ENCODE results near the gene STK32A.
"Not testable (repeated sequence)": the region's sequence is repeated elsewhere in the genome, so short reads cannot be mapped to it uniquely, and the experiment has no call there.

STK32A gene

GRCh38 chr5:147361441-147362175 is 126.8 kb downstream of the STK32A start:
- no peak overlapping the region for H3K4me3 ChIP-seq (ENCODE audit: low read length)
- no peaks in the 10 kb centered on the region for H3K36me3 ChIP-seq (ENCODE audit: control insufficient read depth, insufficient read depth, low read length)
- H3K4me1 ChIP-seq (ENCODE audit: control insufficient read depth, insufficient read depth, low read length): no peaks in the 10 kb centered on the region
- H3K27ac ChIP-seq (ENCODE audit: low read depth, low read length): no peak overlapping the region
- H3K9ac ChIP-seq (ENCODE audit: low read length): no peak overlapping the region
- H3K27me3 ChIP-seq (ENCODE audit: control insufficient read depth, insufficient read depth, low read length): no peaks in the 10 kb centered on the region

- H3K4me1 ChIP-seq (ENCODE audit: control insufficient read depth, insufficient read depth, low read length); H3K9ac ChIP-seq (ENCODE audit: low read length); H3K27ac ChIP-seq (ENCODE audit: low read depth, low read length); H3K27me3 ChIP-seq (ENCODE audit: control insufficient read depth, insufficient read depth, low read length); H3K36me3 ChIP-seq (ENCODE audit: control insufficient read depth, insufficient read depth, low read length); H3K4me3 ChIP-seq (ENCODE audit: low read length): not testable (repeated sequence)
These were observed 132.6 kb downstream of the STK32A start for GRCh38 chr5:147367381-147367780.

GRCh38 chr5:147369742-147370374 is 135.0 kb downstream of the STK32A start:
- no peaks in the 10 kb centered on the region for H3K27me3 ChIP-seq (ENCODE audit: control insufficient read depth, insufficient read depth, low read length)
- H3K4me3 ChIP-seq (ENCODE audit: low read length): no peak overlapping the region
- no peaks in the 10 kb centered on the region for H3K4me1 ChIP-seq (ENCODE audit: control insufficient read depth, insufficient read depth, low read length)
- no peaks in the 10 kb centered on the region for H3K36me3 ChIP-seq (ENCODE audit: control insufficient read depth, insufficient read depth, low read length)
- no peak overlapping the region for H3K9ac ChIP-seq (ENCODE audit: low read length)
- H3K27ac ChIP-seq (ENCODE audit: low read depth, low read length): no peak overlapping the region

- no peak overlapping the region for H3K27ac ChIP-seq (ENCODE audit: low read depth, low read length)
- H3K36me3 ChIP-seq (ENCODE audit: control insufficient read depth, insufficient read depth, low read length): no peaks in the 10 kb centered on the region
- H3K4me3 ChIP-seq (ENCODE audit: low read length): no peak overlapping the region
- H3K4me1 ChIP-seq (ENCODE audit: control insufficient read depth, insufficient read depth, low read length): no peaks in the 10 kb centered on the region
- no peaks in the 10 kb centered on the region for H3K27me3 ChIP-seq (ENCODE audit: control insufficient read depth, insufficient read depth, low read length)
- H3K9ac ChIP-seq (ENCODE audit: low read length): no peak overlapping the region
These were observed 136.5 kb downstream of the STK32A start for GRCh38 chr5:147371290-147371689.

- H3K4me1 ChIP-seq (ENCODE audit: control insufficient read depth, insufficient read depth, low read length): no peaks in the 10 kb centered on the region
- H3K9ac ChIP-seq (ENCODE audit: low read length): no peak overlapping the region
- no peaks in the 10 kb centered on the region for H3K27me3 ChIP-seq (ENCODE audit: control insufficient read depth, insufficient read depth, low read length)
- H3K4me3 ChIP-seq (ENCODE audit: low read length): no peak overlapping the region
- no peak overlapping the region for H3K27ac ChIP-seq (ENCODE audit: low read depth, low read length)
- H3K36me3 ChIP-seq (ENCODE audit: control insufficient read depth, insufficient read depth, low read length): no peaks in the 10 kb centered on the region
These were observed 137.4 kb downstream of the STK32A start for GRCh38 chr5:147372191-147372590.

GRCh38 chr5:147373328-147373727 is 138.5 kb downstream of the STK32A start:
- no peak overlapping the region for H3K27ac ChIP-seq (ENCODE audit: low read depth, low read length)
- H3K4me1 ChIP-seq (ENCODE audit: control insufficient read depth, insufficient read depth, low read length): no peaks in the 10 kb centered on the region
- H3K36me3 ChIP-seq (ENCODE audit: control insufficient read depth, insufficient read depth, low read length): no peaks in the 10 kb centered on the region
- H3K27me3 ChIP-seq (ENCODE audit: control insufficient read depth, insufficient read depth, low read length): no peaks in the 10 kb centered on the region
- H3K4me3 ChIP-seq (ENCODE audit: low read length): no peak overlapping the region
- H3K9ac ChIP-seq (ENCODE audit: low read length): no peak overlapping the region

- no peak overlapping the region for H3K4me3 ChIP-seq (ENCODE audit: low read length)
These were observed 140.3 kb downstream of the STK32A start for GRCh38 chr5:147375151-147375550.

GRCh38 chr5:147377682-147378081 is 142.9 kb downstream of the STK32A start:
- no peaks in the 10 kb centered on the region for H3K4me1 ChIP-seq (ENCODE audit: control insufficient read depth, insufficient read depth, low read length)
- no peak overlapping the region for H3K27ac ChIP-seq (ENCODE audit: low read depth, low read length)
- H3K27me3 ChIP-seq (ENCODE audit: control insufficient read depth, insufficient read depth, low read length): no peaks in the 10 kb centered on the region
- no peaks in the 10 kb centered on the region for H3K36me3 ChIP-seq (ENCODE audit: control insufficient read depth, insufficient read depth, low read length)
- H3K9ac ChIP-seq (ENCODE audit: low read length): no peak overlapping the region
- H3K4me3 ChIP-seq (ENCODE audit: low read length): no peak overlapping the region

More at GRCh38 chr5:147375151-147375550, 140.3 kb downstream of the STK32A start:
- no peaks in the 10 kb centered on the region for H3K27me3 ChIP-seq (ENCODE audit: control insufficient read depth, insufficient read depth, low read length)
- H3K27ac ChIP-seq (ENCODE audit: low read depth, low read length): no peak overlapping the region
- no peaks in the 10 kb centered on the region for H3K4me1 ChIP-seq (ENCODE audit: control insufficient read depth, insufficient read depth, low read length)
- no peaks in the 10 kb centered on the region for H3K36me3 ChIP-seq (ENCODE audit: control insufficient read depth, insufficient read depth, low read length)
- H3K9ac ChIP-seq (ENCODE audit: low read length): no peak overlapping the region

GRCh38 chr5:147381555-147381954 is 146.7 kb downstream of the STK32A start:
- no peaks in the 10 kb centered on the region for H3K36me3 ChIP-seq (ENCODE audit: control insufficient read depth, insufficient read depth, low read length)
- H3K4me3 ChIP-seq (ENCODE audit: low read length): no peak overlapping the region
- no peak overlapping the region for H3K27ac ChIP-seq (ENCODE audit: low read depth, low read length)
- H3K9ac ChIP-seq (ENCODE audit: low read length): no peak overlapping the region
- no peaks in the 10 kb centered on the region for H3K27me3 ChIP-seq (ENCODE audit: control insufficient read depth, insufficient read depth, low read length)
- H3K4me1 ChIP-seq (ENCODE audit: control insufficient read depth, insufficient read depth, low read length): no peaks in the 10 kb centered on the region

GRCh38 chr5:147382776-147383175 is 147.9 kb downstream of the STK32A start:
- Histone ChIP-seq H3K9ac (ENCODE audit: low read length) (no peak overlapping the region), H3K4me3 (ENCODE audit: low read length) (peak overlapping the region; percentile 60), H3K4me1 (ENCODE audit: control insufficient read depth, insufficient read depth, low read length) (no peaks in the 10 kb centered on the region), H3K36me3 (ENCODE audit: control insufficient read depth, insufficient read depth, low read length) (no peaks in the 10 kb centered on the region), H3K27me3 (ENCODE audit: control insufficient read depth, insufficient read depth, low read length) (no peaks in the 10 kb centered on the region), H3K27ac (ENCODE audit: low read depth, low read length) (peak overlapping the region; percentile 66)

- Histone ChIP-seq H3K4me3 (ENCODE audit: low read length) (no peak overlapping the region), H3K9ac (ENCODE audit: low read length) (no peak overlapping the region), H3K27ac (ENCODE audit: low read depth, low read length) (no peak overlapping the region), H3K4me1 (ENCODE audit: control insufficient read depth, insufficient read depth, low read length) (no peaks in the 10 kb centered on the region), H3K36me3 (ENCODE audit: control insufficient read depth, insufficient read depth, low read length) (no peaks in the 10 kb centered on the region), H3K27me3 (ENCODE audit: control insufficient read depth, insufficient read depth, low read length) (no peaks in the 10 kb centered on the region)
These were observed 149.7 kb downstream of the STK32A start for GRCh38 chr5:147384346-147385193.

- H3K36me3 ChIP-seq (ENCODE audit: control insufficient read depth, insufficient read depth, low read length): no peaks in the 10 kb centered on the region
- no peak overlapping the region for H3K9ac ChIP-seq (ENCODE audit: low read length)
- no peaks in the 10 kb centered on the region for H3K27me3 ChIP-seq (ENCODE audit: control insufficient read depth, insufficient read depth, low read length)
- no peak overlapping the region for H3K4me3 ChIP-seq (ENCODE audit: low read length)
- H3K27ac ChIP-seq (ENCODE audit: low read depth, low read length): no peak overlapping the region
- H3K4me1 ChIP-seq (ENCODE audit: control insufficient read depth, insufficient read depth, low read length): no peaks in the 10 kb centered on the region
These were observed 152.3 kb downstream of the STK32A start for GRCh38 chr5:147387109-147387508.
